D341Med (cell line): Measurements from ENCODE around the gene LRRTM4.
"Not testable (repeated sequence)": the region's sequence is repeated elsewhere in the genome, so short reads cannot be mapped to it uniquely, and the experiment has no call there.

ENCODE experiments used
- DNase-seq: peaks from one replicate; pipeline ENCODE4 v3.0.0; 2012; ENCODE audit warnings: low spot score

Gene LRRTM4

GRCh38 chr2:76862901-76863300, 659.3 kb downstream of the LRRTM4 start:
- DNase-seq = no peak

GRCh38 chr2:76861708-76862107, 660.5 kb downstream of the LRRTM4 start:
- DNase-seq = no peak

- DNase-seq = no peak
These were observed 671.2 kb downstream of the LRRTM4 start for GRCh38 chr2:76851000-76851399.

GRCh38 chr2:76849086-76849485, 673.1 kb downstream of the LRRTM4 start:
- DNase-seq = no peak

GRCh38 chr2:76839826-76840225, 682.4 kb downstream of the LRRTM4 start:
- no peak for DNase-seq

- no peak for DNase-seq
These were observed 692.6 kb downstream of the LRRTM4 start for GRCh38 chr2:76829374-76830234.

- no peak for DNase-seq
These were observed 695.5 kb downstream of the LRRTM4 start for GRCh38 chr2:76826691-76827090.

GRCh38 chr2:76825140-76825970, 696.8 kb downstream of the LRRTM4 start:
- DNase-seq = no peak

GRCh38 chr2:76821731-76822130, 700.4 kb downstream of the LRRTM4 start:
- no peak for DNase-seq

- no peak for DNase-seq
These were observed 709.1 kb downstream of the LRRTM4 start for GRCh38 chr2:76813084-76813483.

GRCh38 chr2:76812156-76812555, 710.0 kb downstream of the LRRTM4 start:
- DNase-seq = no peak

- no peak for DNase-seq
These were observed 713.0 kb downstream of the LRRTM4 start for GRCh38 chr2:76809136-76809535.

GRCh38 chr2:76808732-76809131, 713.4 kb downstream of the LRRTM4 start:
- DNase-seq = no peak

GRCh38 chr2:76793647-76794334, 728.4 kb downstream of the LRRTM4 start:
- no peak for DNase-seq

GRCh38 chr2:76781313-76781712, 740.9 kb downstream of the LRRTM4 start:
- not testable (repeated sequence) for DNase-seq

- no peak for DNase-seq
These were observed 758.9 kb downstream of the LRRTM4 start for GRCh38 chr2:76763276-76763675.

GRCh38 chr2:76760367-76760704, 761.8 kb downstream of the LRRTM4 start:
- no peak for DNase-seq

- DNase-seq = no peak
These were observed 762.4 kb downstream of the LRRTM4 start for GRCh38 chr2:76759634-76760366.

GRCh38 chr2:76752506-76752905, 769.7 kb downstream of the LRRTM4 start:
- DNase-seq = no peak

GRCh38 chr2:76749858-76750257, 772.3 kb downstream of the LRRTM4 start:
- DNase-seq = no peak

- no peak for DNase-seq
These were observed 773.4 kb downstream of the LRRTM4 start for GRCh38 chr2:76748581-76749296.
